ENCODE data around the gene ZDHHC8. TPM values are rescaled to one million over a fixed set of nuclear protein-coding genes. Genes with fewer than 3 reads are reported as not detected.

Gene ZDHHC8
- total and polyA plus RNA-seq, 12 donors: 5.7 to 109 (median 36.1) TPM

GRCh38 chr22:20087319-20088262 is 44.0 kb upstream of the ZDHHC8 start:
- H3K36me3 ChIP-seq (replicated peaks in 1 of 2): peaks cover 0 to 70% of the 10 kb centered on the region in 2 donors
- intact Hi-C loops (cut with DNase I): loop anchor here in 1 of 2 donors (10.0 kb wide), 1 partner anchor 113 kb away; no protein-coding TSS in a partner anchor
- DNase-seq: no peak
- 87 to 92% (median 89%) methylated on average over 13 to 14 of the region's 14 CpGs for WGBS, 4 donors
- peaks cover 0 to 25% of the 10 kb centered on the region in 2 donors for H3K4me1 ChIP-seq (replicated peaks in 1 of 2)
- H3K9me3 ChIP-seq (replicated peaks in 1 of 3): no peaks in the 10 kb centered on the region
- TF ChIP-seq POLR2A (IDR thresholded peaks at IDR 0.05) (no peak), CTCF (IDR thresholded peaks at IDR 0.05) (no peak)
- H3K27me3 ChIP-seq: no peaks in the 10 kb centered on the region
- no peak overlapping the region for H3K27ac ChIP-seq
- H3K4me3 ChIP-seq: no peak overlapping the region

- Histone ChIP-seq H3K4me3 (no peak overlapping the region), H3K9me3 (replicated peaks in 1 of 3) (no peaks in the 10 kb centered on the region), H3K4me1 (replicated peaks in 1 of 2) (peaks cover 0 to 19% of the 10 kb centered on the region in 2 donors), H3K27ac (no peak overlapping the region), H3K36me3 (replicated peaks in 1 of 2) (peaks cover 0 to 77% of the 10 kb centered on the region in 2 donors), H3K27me3 (no peaks in the 10 kb centered on the region)
- no peak for TF ChIP-seq CTCF (IDR thresholded peaks at IDR 0.05)
- no peak for TF ChIP-seq POLR2A (IDR thresholded peaks at IDR 0.05)
- intact Hi-C loops (cut with DNase I): loop anchor here in 1 of 2 donors (10.0 kb wide), 1 partner anchor 113 kb away; no protein-coding TSS in a partner anchor
- DNase-seq: no peak
- 82 to 87% (median 86%) methylated on average over 8 of the region's 8 CpGs for WGBS, 4 donors
Measured at GRCh38 chr22:20088263-20088648, 43.3 kb upstream of the ZDHHC8 start.

- H3K4me3 ChIP-seq: no peak overlapping the region
- no peaks in the 10 kb centered on the region for H3K9me3 ChIP-seq (replicated peaks in 1 of 3)
- peaks cover 0 to 88% of the 10 kb centered on the region in 2 donors for H3K36me3 ChIP-seq (replicated peaks in 1 of 2)
- intact Hi-C loops (cut with DNase I): loop anchor here in 1 of 2 donors (10.0 kb wide), 1 partner anchor 115 kb away; no protein-coding TSS in a partner anchor
- TF ChIP-seq CTCF (IDR thresholded peaks at IDR 0.05) (no peak), POLR2A (IDR thresholded peaks at IDR 0.05) (no peak)
- H3K4me1 ChIP-seq (replicated peaks in 1 of 2): peaks cover 0 to 8% of the 10 kb centered on the region in 2 donors
- no peak overlapping the region for H3K27ac ChIP-seq
- no peaks in the 10 kb centered on the region for H3K27me3 ChIP-seq
- DNase-seq: no peak
- 88 to 93% (median 90%) methylated on average over 16 to 17 of the region's 17 CpGs for WGBS, 4 donors
Measured at GRCh38 chr22:20089226-20089976, 42.2 kb upstream of the ZDHHC8 start.
